G401 (cell line): ENCODE results near the gene MKS1. TPM values are rescaled to one million over a fixed set of nuclear protein-coding genes. Genes with fewer than 3 reads are reported as not detected.

Source experiments
- DNase-seq: peaks from one replicate; pipeline ENCODE4 v3.0.0-alpha.2; 2015; ENCODE audit warnings: low spot score
- in situ Hi-C: cut with HindIII; loops from 2 replicates; pipeline ENCODE4 v1.10.0; 2016; ENCODE audit warnings: low sequenced_read_pairs, mixed read lengths
- total RNA-seq: library from RNA; depleted of rRNA; stranded (reverse); fragments of >200 nt; shearing (Covaris generic); gene quantifications from 2 replicates; pipeline ENCODE4 v1.2.3, GENCODE V29; 2014; rRNA removed

Gene MKS1
- total RNA-seq, 1 experiment from 2014 or later: 15.3 TPM

- DNase-seq: peak; percentile 80
- in situ Hi-C loops: no loop called here
Measured at GRCh38 chr17:58181796-58182195, 37.3 kb downstream of the MKS1 start.

GRCh38 chr17:58176200-58176599 is 42.9 kb downstream of the MKS1 start:
- no peak for DNase-seq
- in situ Hi-C loops: no loop called here

- DNase-seq: no peak
- in situ Hi-C loops: no loop called here
Measured at GRCh38 chr17:58174871-58175270, 44.2 kb downstream of the MKS1 start.

- in situ Hi-C loops: no loop called here
- peak; percentile 27 for DNase-seq
Measured at GRCh38 chr17:58172369-58173071, 46.5 kb downstream of the MKS1 start.

GRCh38 chr17:58170622-58171021 is 48.4 kb downstream of the MKS1 start:
- in situ Hi-C loops: no loop called here
- DNase-seq: no peak

- in situ Hi-C loops: no loop called here
- DNase-seq: no peak
Measured at GRCh38 chr17:58166682-58167081, 52.4 kb downstream of the MKS1 start, which contains the start of gene OR4D2. TSS of gene OR4D2 (plus strand) at chr17:58166982. CDS start at chr17:58169656, 2,674 bp downstream.

GRCh38 chr17:58165981-58166380 is 53.1 kb downstream of the MKS1 start:
- in situ Hi-C loops: no loop called here
- no peak for DNase-seq

- in situ Hi-C loops: no loop called here
- DNase-seq: no peak
Measured at GRCh38 chr17:58161566-58161965, 57.5 kb downstream of the MKS1 start.

- in situ Hi-C loops: no loop called here
- no peak for DNase-seq
Measured at GRCh38 chr17:58158181-58158580, 60.9 kb downstream of the MKS1 start.

GRCh38 chr17:58156839-58157803 is 61.9 kb downstream of the MKS1 start:
- in situ Hi-C loops: no loop called here
- peak; percentile 67 for DNase-seq

Other genes with a start within 250 kb of the MKS1 start
- gene VEZF1, start 231.0 kb downstream of the MKS1 start, total RNA-seq: 22.7 and 37.4 TPM in 2 replicates
- 461 and 585 TPM in 2 replicates for gene SRSF1, start 212.0 kb downstream of the MKS1 start, total RNA-seq
- gene DYNLL2, start 135.8 kb downstream of the MKS1 start, total RNA-seq: 10.5 and 11.5 TPM in 2 replicates
- not detected in 2 replicates for gene OR4D1, start 70.9 kb downstream of the MKS1 start, total RNA-seq
- not detected in 2 replicates for gene OR4D2, start 52.3 kb downstream of the MKS1 start, total RNA-seq
- gene EPX, start 26.5 kb downstream of the MKS1 start, total RNA-seq: not detected in 2 replicates
- gene LPO, start 19.3 kb upstream of the MKS1 start, total RNA-seq: not detected in 2 replicates
- gene MPO, start 61.7 kb upstream of the MKS1 start, total RNA-seq: not detected in 2 replicates
- not detected in 2 replicates for gene TSPOAP1, start 109.5 kb upstream of the MKS1 start, total RNA-seq
- gene SUPT4H1, start 132.9 kb upstream of the MKS1 start, total RNA-seq: 58.7 and 73.6 TPM in 2 replicates
- gene RNF43, start 198.3 kb upstream of the MKS1 start, total RNA-seq: not detected in 2 replicates